ENCODE measurements around the gene ZSCAN10. TPM values are rescaled to one million over a fixed set of nuclear protein-coding genes. Genes with fewer than 3 reads are reported as not detected.
A peak's percentile ranks its signal among the peaks of the same experiment; 100 is the strongest.

ZSCAN10 gene
- polyA plus RNA-seq, 3 donors from 2014 or later, result 0.13 TPM; not detected in 2

- peaks cover 54 to 59% of the 10 kb centered on the region in 2 donors for H3K4me1 Mint-ChIP-seq
- H3K9me3 Mint-ChIP-seq, result no peaks in the 10 kb centered on the region
- peaks cover 2 to 5% (median 4%) of the 10 kb centered on the region in 3 donors for H3K27me3 Mint-ChIP-seq (ENCODE audit: low read depth in 3 of 3)
- no peak for DNase-seq
- peaks cover 0 to 19% (median 18%) of the 10 kb centered on the region in 3 donors for H3K36me3 Mint-ChIP-seq
- peak overlapping the region; percentile 92 to 99 (median 94) for H3K27ac Mint-ChIP-seq
- peak overlapping the region; percentile 85 to 99 (median 93) for H3K4me3 Mint-ChIP-seq
Observed at GRCh38 chr16:3065742-3066439, 33.2 kb downstream of the ZSCAN10 start.

- peak in 1 of 3 donors; percentile 56 for DNase-seq
- Mint-ChIP-seq H3K4me3 (peak within 1 kb of the TSS; percentile 85 to 99 (median 93)), H3K27me3 (ENCODE audit: low read depth in 3 of 3) (peaks cover 2 to 5% (median 4%) of the 10 kb centered on the region in 3 donors), H3K9me3 (no peaks in the 10 kb centered on the region), H3K4me1 (peaks cover 52 to 58% of the 10 kb centered on the region in 2 donors), H3K27ac (peak within 1 kb of the TSS; percentile 92 to 99 (median 94)), H3K36me3 (peaks cover 0 to 19% (median 17%) of the 10 kb centered on the region in 3 donors)
Observed at GRCh38 chr16:3065069-3065741, 33.9 kb downstream of the ZSCAN10 start, which contains the start of gene IL32. Gene IL32, plus strand, starts transcription at chr16:3065640. Its CDS starts 172 bp downstream, at chr16:3065812.

GRCh38 chr16:3063625-3064386 is 35.3 kb downstream of the ZSCAN10 start:
- no peaks in the 10 kb centered on the region for H3K9me3 Mint-ChIP-seq
- peak overlapping the region in 2 of 5 donors; percentile 40 to 99 for H3K4me3 Mint-ChIP-seq
- H3K27me3 Mint-ChIP-seq (ENCODE audit: low read depth in 3 of 3), result peaks cover 5 to 8% (median 5%) of the 10 kb centered on the region in 3 donors
- H3K36me3 Mint-ChIP-seq, result peaks cover 0 to 11% (median 10%) of the 10 kb centered on the region in 3 donors
- H3K27ac Mint-ChIP-seq, result peak overlapping the region in 5 of 6 donors; percentile 59 to 99 (median 83)
- DNase-seq, result no peak
- peaks cover 49 to 52% of the 10 kb centered on the region in 2 donors for H3K4me1 Mint-ChIP-seq

GRCh38 chr16:3062553-3062952 is 36.5 kb downstream of the ZSCAN10 start:
- no peaks in the 10 kb centered on the region for H3K9me3 Mint-ChIP-seq
- H3K36me3 Mint-ChIP-seq, result peaks cover 0 to 10% (median 8%) of the 10 kb centered on the region in 3 donors
- H3K4me1 Mint-ChIP-seq, result peaks cover 42% of the 10 kb centered on the region in 2 donors
- DNase-seq, result no peak
- peaks cover 5 to 10% (median 8%) of the 10 kb centered on the region in 3 donors for H3K27me3 Mint-ChIP-seq (ENCODE audit: low read depth in 3 of 3)
- peak overlapping the region in 1 of 5 donors; percentile 55 for H3K4me3 Mint-ChIP-seq
- H3K27ac Mint-ChIP-seq, result peak overlapping the region in 3 of 6 donors; percentile 31 to 97 (median 43)

- Mint-ChIP-seq H3K9me3 (no peaks in the 10 kb centered on the region), H3K27me3 (ENCODE audit: low read depth in 3 of 3) (peaks cover 2 to 6% (median 5%) of the 10 kb centered on the region in 3 donors), H3K4me1 (peaks cover 41 to 47% of the 10 kb centered on the region in 2 donors), H3K36me3 (peaks cover 0 to 5% (median under 1%) of the 10 kb centered on the region in 3 donors), H3K27ac (peak overlapping the region; percentile 82 to 92 (median 90)), H3K4me3 (peak overlapping the region; percentile 82 to 88 (median 83))
- DNase-seq, result no peak
Observed at GRCh38 chr16:3060339-3061127, 38.6 kb downstream of the ZSCAN10 start.

GRCh38 chr16:3059723-3060242 is 39.3 kb downstream of the ZSCAN10 start:
- peaks cover 0 to 12% (median 6%) of the 10 kb centered on the region in 3 donors for H3K36me3 Mint-ChIP-seq

GRCh38 chr16:3059041-3059722 is 39.9 kb downstream of the ZSCAN10 start:
- no peaks in the 10 kb centered on the region for H3K9me3 Mint-ChIP-seq
- peaks cover 0 to 13% (median 7%) of the 10 kb centered on the region in 3 donors for H3K36me3 Mint-ChIP-seq
- H3K27me3 Mint-ChIP-seq (ENCODE audit: low read depth in 3 of 3), result peaks cover 2 to 6% (median 3%) of the 10 kb centered on the region in 3 donors
- peak; percentile 89 to 91 (median 90) for DNase-seq
- H3K4me1 Mint-ChIP-seq, result peaks cover 48 to 54% of the 10 kb centered on the region in 2 donors
- peak overlapping the region; percentile 82 to 92 (median 91) for H3K27ac Mint-ChIP-seq
- peak overlapping the region; percentile 89 to 95 (median 94) for H3K4me3 Mint-ChIP-seq

More at GRCh38 chr16:3059723-3060242, 39.3 kb downstream of the ZSCAN10 start:
- H3K4me1 Mint-ChIP-seq, result peaks cover 42 to 52% of the 10 kb centered on the region in 2 donors
- peak overlapping the region; percentile 82 to 92 (median 90) for H3K27ac Mint-ChIP-seq
- H3K27me3 Mint-ChIP-seq (ENCODE audit: low read depth in 3 of 3), result peaks cover 2 to 6% (median 3%) of the 10 kb centered on the region in 3 donors
- no peak for DNase-seq
- H3K4me3 Mint-ChIP-seq, result peak overlapping the region; percentile 82 to 88 (median 83)
- no peaks in the 10 kb centered on the region for H3K9me3 Mint-ChIP-seq

- Mint-ChIP-seq H3K36me3 (peaks cover 6 to 18% (median 7%) of the 10 kb centered on the region in 3 donors), H3K4me1 (peaks cover 50 to 60% of the 10 kb centered on the region in 2 donors), H3K9me3 (no peaks in the 10 kb centered on the region), H3K27ac (peak overlapping the region; percentile 39 to 92 (median 86)), H3K27me3 (ENCODE audit: low read depth in 3 of 3) (peaks cover 2 to 8% (median 3%) of the 10 kb centered on the region in 3 donors), H3K4me3 (peak overlapping the region; percentile 89 to 95 (median 94))
- peak in 2 of 3 donors; percentile 53 to 55 for DNase-seq
Observed at GRCh38 chr16:3058139-3059030, 40.7 kb downstream of the ZSCAN10 start.

GRCh38 chr16:3057181-3058138 is 41.6 kb downstream of the ZSCAN10 start:
- Mint-ChIP-seq H3K4me3 (peak overlapping the region; percentile 58 to 75 (median 70)), H3K4me1 (peaks cover 50 to 58% of the 10 kb centered on the region in 2 donors), H3K36me3 (peaks cover 6 to 18% (median 7%) of the 10 kb centered on the region in 3 donors), H3K27me3 (ENCODE audit: low read depth in 3 of 3) (peaks cover 2 to 8% (median 3%) of the 10 kb centered on the region in 3 donors), H3K27ac (peak overlapping the region in 5 of 6 donors; percentile 13 to 93 (median 77)), H3K9me3 (no peaks in the 10 kb centered on the region)
- DNase-seq, result no peak
